Gastroesophageal sphincter (tissue), 4 donors: ENCODE results near the gene N4BP2. TPM values are rescaled to one million over a fixed set of nuclear protein-coding genes. Genes with fewer than 3 reads are reported as not detected.
A peak's percentile ranks its signal among the peaks of the same experiment; 100 is the strongest.

Source experiments
- ATAC-seq: fragments of 150-250 bp; one replicate; pipeline ENCODE4 v1.9.1; 2016; ENCODE audit warnings: mild to moderate bottlenecking, moderate library complexity
- H3K27ac ChIP-seq, 4 donors: fragments of 200-600 bp; sonication (generic) in 3 of 4; 1 replicate in 3 of 4; 2 replicates in 1 of 4; pipeline ENCODE4 v1.5.1; 2016 to 2019
- H3K27me3 ChIP-seq: fragments of 200-600 bp; sonication (generic); one replicate; pipeline ENCODE4 v1.5.1; 2019
- H3K36me3 ChIP-seq, 2 donors: fragments of 200-600 bp; sonication (generic); one replicate each; pipeline ENCODE4 v1.5.1; 2019; ENCODE audit warnings: control low read depth in 1 of 2
- H3K4me1 ChIP-seq, 3 donors: fragments of 200-600 bp; sonication (generic); 1 replicate in 2 of 3; 2 replicates in 1 of 3; pipeline ENCODE4 v1.5.1; 2016 to 2019; ENCODE audit warnings: control low read depth in 2 of 3
- H3K4me3 ChIP-seq, 2 donors: fragments of 200-600 bp; sonication (generic); one replicate each; pipeline ENCODE4 v1.5.1; 2019; ENCODE audit warnings: mild to moderate bottlenecking in 1 of 2, moderate library complexity in 1 of 2
- H3K9me3 ChIP-seq, 3 donors: fragments of 200-600 bp; sonication (generic); one replicate each; pipeline ENCODE4 v1.5.1; 2017 to 2019; ENCODE audit warnings: control low read depth in 2 of 3
- EP300 ChIP-seq: sonication (generic); formaldehyde crosslinking; IDR thresholded peaks from one replicate; pipeline ENCODE4 v1.6.1; 2017; ENCODE audit warnings: antibody characterized with exemption, mild to moderate bottlenecking
- POLR2A ChIP-seq, 2 donors: fragments of 450-650 bp; IDR thresholded peaks; one replicate each; pipeline ENCODE4 v1.6.1; 2017; ENCODE audit warnings: antibody characterized with exemption in 2 of 2, mild to moderate bottlenecking in 2 of 2, moderate library complexity in 1 of 2
- POLR2AphosphoS5 ChIP-seq: sonication (generic); formaldehyde crosslinking; IDR thresholded peaks from one replicate; pipeline ENCODE4 v1.6.1; 2017; ENCODE audit warnings: antibody characterized with exemption
- WGBS, 2 donors: methylation state at CpG; one replicate each; pipeline ENCODE4 v1.1.5; 2018; ENCODE audit warnings: low coverage in 1 of 2; 5-methylcytosine and 5-hydroxymethylcytosine counted together
- total RNA-seq, 4 donors: library from RNA; depleted of rRNA; stranded (reverse); fragments of >200 nt; gene quantifications; one replicate each; pipeline ENCODE4 v1.1.0, GENCODE V29; 2016
- TF ChIP-seq, protein P1 (sequence below), 4 experiments: fragments of 200-600 bp in 2 of 4; fragments of 450-650 bp in 2 of 4; sonication (generic) in 1 of 4; IDR thresholded peaks; one replicate each; pipeline ENCODE4 v1.5.1; 2017 to 2019; ENCODE audit warnings: antibody characterized with exemption in 4 of 4, mild to moderate bottlenecking in 2 of 4, moderate library complexity in 2 of 4

Gene N4BP2
- total RNA-seq, 4 donors from 2014 or later: 5.3 to 14.5 (median 7.3) TPM

DNA sequence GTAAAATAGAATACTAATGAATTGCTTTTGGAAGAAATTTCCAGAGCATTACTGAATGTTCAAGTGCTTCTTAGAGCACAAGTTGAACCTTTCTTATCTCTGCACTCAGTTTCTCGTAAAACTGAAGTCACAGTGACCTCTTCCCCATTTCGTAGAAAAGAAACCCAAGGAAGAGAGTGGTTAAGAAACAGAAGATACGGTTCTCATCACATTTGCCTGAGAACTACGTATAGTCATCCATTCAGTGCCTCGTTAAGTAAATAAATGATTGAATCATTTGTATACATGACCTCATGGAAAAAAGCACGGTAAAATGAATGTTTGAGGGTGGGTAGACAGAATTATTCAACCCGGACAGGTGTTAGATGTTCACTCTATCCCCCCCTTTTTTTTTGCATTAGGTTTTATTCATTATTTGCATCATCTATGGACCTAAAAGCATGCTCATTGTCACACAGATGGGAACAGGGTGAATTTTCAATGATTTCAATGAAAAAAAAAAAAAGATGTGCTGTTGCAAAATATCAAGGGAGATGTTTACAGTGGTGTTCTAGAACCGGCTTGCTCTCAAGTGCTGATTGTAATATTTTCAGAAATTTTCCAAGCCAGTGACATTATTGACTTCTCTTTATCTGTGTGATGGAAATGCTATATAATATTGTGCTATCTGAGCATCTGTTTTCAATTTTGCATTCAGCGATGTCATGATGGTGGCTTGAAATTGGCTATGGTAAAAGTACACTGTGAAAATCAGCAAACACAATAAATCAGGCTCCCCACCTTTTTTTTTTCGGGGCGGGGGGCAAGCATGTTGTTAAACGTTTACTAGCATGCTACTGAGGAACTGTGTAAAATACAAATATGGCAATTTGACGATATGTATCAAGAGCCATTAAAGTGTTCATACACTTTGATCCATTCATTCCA, 144.5 kb downstream of the N4BP2 start:
- TF ChIP-seq, protein P1, sequence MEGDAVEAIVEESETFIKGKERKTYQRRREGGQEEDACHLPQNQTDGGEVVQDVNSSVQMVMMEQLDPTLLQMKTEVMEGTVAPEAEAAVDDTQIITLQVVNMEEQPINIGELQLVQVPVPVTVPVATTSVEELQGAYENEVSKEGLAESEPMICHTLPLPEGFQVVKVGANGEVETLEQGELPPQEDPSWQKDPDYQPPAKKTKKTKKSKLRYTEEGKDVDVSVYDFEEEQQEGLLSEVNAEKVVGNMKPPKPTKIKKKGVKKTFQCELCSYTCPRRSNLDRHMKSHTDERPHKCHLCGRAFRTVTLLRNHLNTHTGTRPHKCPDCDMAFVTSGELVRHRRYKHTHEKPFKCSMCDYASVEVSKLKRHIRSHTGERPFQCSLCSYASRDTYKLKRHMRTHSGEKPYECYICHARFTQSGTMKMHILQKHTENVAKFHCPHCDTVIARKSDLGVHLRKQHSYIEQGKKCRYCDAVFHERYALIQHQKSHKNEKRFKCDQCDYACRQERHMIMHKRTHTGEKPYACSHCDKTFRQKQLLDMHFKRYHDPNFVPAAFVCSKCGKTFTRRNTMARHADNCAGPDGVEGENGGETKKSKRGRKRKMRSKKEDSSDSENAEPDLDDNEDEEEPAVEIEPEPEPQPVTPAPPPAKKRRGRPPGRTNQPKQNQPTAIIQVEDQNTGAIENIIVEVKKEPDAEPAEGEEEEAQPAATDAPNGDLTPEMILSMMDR (IDR thresholded peaks at IDR 0.05): no peak
- no peak for TF ChIP-seq EP300
- TF ChIP-seq POLR2AphosphoS5: no peak
- no peak for TF ChIP-seq POLR2A (IDR thresholded peaks at IDR 0.05)
- ATAC-seq: no peak
- Histone ChIP-seq H3K27ac (no peak overlapping the region), H3K4me3 (no peak overlapping the region), H3K4me1 (no peaks in the 10 kb centered on the region), H3K9me3 (no peaks in the 10 kb centered on the region), H3K27me3 (peaks cover 5% of the 10 kb centered on the region), H3K36me3 (no peaks in the 10 kb centered on the region)
- 56 to 70% methylated on average over 13 of the region's 13 CpGs for WGBS, 2 donors

DNA sequence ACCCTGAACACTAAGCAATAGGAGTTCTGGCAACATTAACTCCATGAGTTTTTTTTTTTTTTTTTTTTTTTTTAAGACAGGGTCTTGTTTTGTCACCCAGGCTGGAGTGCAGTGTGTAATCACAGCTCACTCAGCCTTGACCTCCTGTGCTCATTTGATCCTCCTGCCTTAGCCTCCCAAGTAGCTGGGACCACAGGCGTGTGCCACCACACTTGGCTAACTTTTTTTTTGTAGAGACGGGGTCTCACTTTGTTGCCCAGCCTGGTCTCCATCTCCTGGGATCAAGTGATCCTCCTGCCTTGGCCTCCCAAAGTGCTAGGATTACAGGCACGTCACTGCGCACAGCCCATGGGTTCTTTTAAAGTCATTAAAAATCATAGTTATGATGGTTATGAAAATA, 145.2 kb downstream of the N4BP2 start:
- WGBS, 2 donors: 100% methylated on average over 1 to 2 of the region's 4 CpGs
- TF ChIP-seq, protein P1 (IDR thresholded peaks at IDR 0.05): no peak
- TF ChIP-seq EP300 (no peak), POLR2AphosphoS5 (no peak)
- peaks cover 5% of the 10 kb centered on the region for H3K27me3 ChIP-seq

DNA sequence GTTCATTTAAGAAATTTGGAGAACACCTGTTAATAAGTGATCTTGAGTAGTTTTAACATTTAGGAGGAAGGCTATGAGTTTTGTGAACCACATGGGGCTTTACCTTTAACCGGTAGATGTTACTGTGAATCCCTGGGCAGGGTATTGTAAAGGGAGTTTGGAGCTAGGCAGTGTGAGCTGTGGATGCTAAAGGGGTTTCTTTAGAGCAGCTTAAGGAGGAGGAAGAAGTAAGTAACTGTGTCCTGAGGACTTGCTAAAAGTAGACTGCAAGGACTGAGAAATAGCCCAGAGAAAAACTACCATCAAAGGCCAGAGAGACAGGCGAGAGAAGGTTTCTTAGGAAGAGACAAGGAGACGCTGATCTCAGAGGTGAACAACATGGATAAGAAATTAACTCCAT, 145.8 kb downstream of the N4BP2 start:
- WGBS, 2 donors: 82 to 85% methylated on average over 2 to 3 of the region's 3 CpGs
- no peak for ATAC-seq
- Histone ChIP-seq H3K36me3 (no peaks in the 10 kb centered on the region), H3K27ac (no peak overlapping the region), H3K27me3 (peaks cover 5% of the 10 kb centered on the region), H3K4me3 (no peak overlapping the region), H3K9me3 (no peaks in the 10 kb centered on the region), H3K4me1 (no peaks in the 10 kb centered on the region)
- TF ChIP-seq, protein P1 (IDR thresholded peaks at IDR 0.05): no peak
- TF ChIP-seq EP300 (no peak), POLR2A (IDR thresholded peaks at IDR 0.05) (no peak), POLR2AphosphoS5 (no peak)

More for the DNA sequence above, 145.2 kb downstream of the N4BP2 start:
- Histone ChIP-seq H3K4me1 (no peaks in the 10 kb centered on the region), H3K36me3 (no peaks in the 10 kb centered on the region), H3K9me3 (no peaks in the 10 kb centered on the region), H3K27ac (no peak overlapping the region), H3K4me3 (no peak overlapping the region)
- ATAC-seq: no peak

DNA sequence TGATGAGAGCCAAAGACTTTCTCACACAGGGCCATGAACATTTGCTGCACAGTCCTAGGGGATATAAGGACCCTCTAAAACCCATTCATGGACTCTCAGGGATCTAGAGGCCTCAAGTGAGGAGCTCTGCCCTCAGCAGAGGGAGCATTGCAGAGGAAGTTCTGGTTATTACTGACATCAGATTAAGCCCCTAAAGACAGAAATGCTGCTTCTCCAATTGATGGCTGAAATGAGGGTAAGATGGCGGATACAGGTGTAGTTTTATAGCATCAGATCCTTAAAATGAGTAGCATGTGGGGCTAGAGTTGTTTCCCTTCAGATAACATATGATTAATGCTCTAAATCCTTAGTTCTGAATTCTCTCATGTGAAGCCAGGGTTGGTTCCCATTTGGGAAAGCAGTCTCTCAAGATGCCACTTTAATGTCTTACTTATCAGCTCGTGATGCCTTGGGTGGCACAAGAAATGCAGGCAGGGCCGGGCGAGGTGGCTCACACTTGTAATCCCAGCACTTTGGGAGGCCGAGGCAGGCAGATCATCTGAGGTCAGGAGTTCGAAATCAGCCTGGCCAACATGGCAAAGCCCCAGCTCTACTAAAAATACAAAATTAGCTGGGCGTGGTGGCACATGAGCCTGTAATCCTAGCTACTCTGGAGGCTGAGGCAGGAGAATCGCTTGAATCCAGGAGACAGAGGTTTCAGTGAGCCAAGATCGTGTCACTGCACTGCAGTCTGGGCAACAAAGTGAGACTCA, 148.0 kb downstream of the N4BP2 start:
- TF ChIP-seq POLR2AphosphoS5 (no peak), POLR2A (IDR thresholded peaks at IDR 0.05) (no peak), EP300 (no peak)
- TF ChIP-seq, protein P1 (IDR thresholded peaks at IDR 0.05): no peak
- Histone ChIP-seq H3K27me3 (peaks cover 5% of the 10 kb centered on the region), H3K4me1 (no peaks in the 10 kb centered on the region), H3K36me3 (no peaks in the 10 kb centered on the region), H3K27ac (peak overlapping the region in 1 of 4 donors; percentile 17), H3K9me3 (no peaks in the 10 kb centered on the region), H3K4me3 (no peak overlapping the region)
- no peak for ATAC-seq
- 91 to 100% methylated on average over 1 to 6 of the region's 9 CpGs for WGBS, 2 donors
